GM19240 (cell line): Measurements from ENCODE around the gene SPSB2.

Experiments
- DNase-seq: peaks from one replicate; pipeline ENCODE4 v3.0.0; 2011; ENCODE audit warnings: low spot score; ENCODE audit not compliant: insufficient read length

Gene SPSB2

GRCh38 chr12:6821591-6822425, 51.3 kb downstream of the SPSB2 start, which contains the start of gene GPR162:
Gene GPR162, plus strand, starts transcription at chr12:6821821. Its CDS starts 2,078 bp downstream, at chr12:6823899.
- no peak for DNase-seq
